ENCODE results near the gene ABI2.

GRCh38 chr2:203418271-203418670, 90.1 kb downstream of the ABI2 start:
- TF ChIP-seq CTCF (IDR thresholded peaks at IDR 0.05) (no peak), POLR2AphosphoS5 (IDR thresholded peaks at IDR 0.05; ENCODE audit: low read depth, low read length) (no peak), TCF7L2 (IDR thresholded peaks at IDR 0.05; ENCODE audit: low read depth, low read length) (no peak), REST (IDR thresholded peaks at IDR 0.05; ENCODE audit: insufficient read depth in 1 of 2, low read depth in 2 of 2, low read length in 1 of 2) (no peak)
